ENCODE data around the gene SLC2A5.

Gene SLC2A5

GRCh38 chr1:9093581-9093980, 24.1 kb upstream of the SLC2A5 start:
- Histone ChIP-seq H3K27me3 (no peaks in the 10 kb centered on the region), H4K20me1 (no peaks in the 10 kb centered on the region), H3K4me3 (no peak overlapping the region), H3K9ac (no peak overlapping the region), H3K9me3 (peaks cover 54% of the 10 kb centered on the region), H3K4me1 (peaks cover 19% of the 10 kb centered on the region), H3K27ac (no peak overlapping the region), H3K4me2 (peak overlapping the region; percentile 57), H3K36me3 (no peaks in the 10 kb centered on the region)
- no peak for TF ChIP-seq Cebpa-rat (IDR thresholded peaks at IDR 0.05)

DNA sequence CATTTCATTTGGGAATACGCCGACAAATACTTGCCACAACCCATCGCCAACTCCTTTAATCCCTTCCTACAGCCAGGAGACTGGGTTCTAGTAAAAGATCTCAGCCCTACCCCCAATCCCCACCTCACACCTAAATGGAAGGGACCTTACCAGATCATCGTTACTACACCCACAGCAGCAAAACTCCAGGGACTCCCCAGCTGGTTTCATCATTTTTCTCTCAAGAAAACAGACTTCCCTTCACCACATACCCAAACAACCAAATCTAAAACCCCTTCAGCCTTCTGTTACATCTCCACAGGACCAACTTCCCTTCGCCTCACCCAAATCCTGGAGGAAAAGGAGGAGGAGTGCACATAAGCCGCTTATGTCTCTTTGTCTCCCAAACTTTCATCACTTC, 23.7 kb upstream of the SLC2A5 start:
- H3K4me3 ChIP-seq = no peak overlapping the region
- peaks cover 56% of the 10 kb centered on the region for H3K9me3 ChIP-seq
- no peak overlapping the region for H3K27ac ChIP-seq
- peaks cover 19% of the 10 kb centered on the region for H3K4me1 ChIP-seq
- no peak overlapping the region for H3K9ac ChIP-seq
- TF ChIP-seq Cebpa-rat (IDR thresholded peaks at IDR 0.05) = no peak
- H4K20me1 ChIP-seq = no peaks in the 10 kb centered on the region
- H3K4me2 ChIP-seq = peak overlapping the region; percentile 57
- H3K27me3 ChIP-seq = no peaks in the 10 kb centered on the region
- H3K36me3 ChIP-seq = no peaks in the 10 kb centered on the region

DNA sequence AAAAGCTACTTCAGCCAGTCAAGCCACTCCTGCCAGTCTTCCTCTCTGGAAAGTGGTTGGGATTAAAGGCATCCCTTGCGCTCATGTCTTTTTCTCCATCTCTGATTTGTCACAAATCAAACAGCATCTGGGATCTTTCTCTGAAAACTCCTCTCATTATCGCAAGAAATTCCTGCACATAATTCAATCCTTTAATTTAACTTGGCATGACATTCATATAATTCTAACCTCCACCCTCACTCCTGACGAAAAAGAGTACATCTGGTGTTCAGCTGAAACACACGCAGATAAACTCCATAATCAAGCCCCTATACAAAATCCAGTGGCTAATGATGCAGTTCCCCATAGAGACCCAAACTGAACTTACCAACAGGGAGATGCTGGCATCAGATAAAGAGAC, 19.4 kb upstream of the SLC2A5 start:
- H3K4me2 ChIP-seq = no peak overlapping the region
- H3K27ac ChIP-seq = no peak overlapping the region
- H3K4me3 ChIP-seq = no peak overlapping the region
- H3K27me3 ChIP-seq = no peaks in the 10 kb centered on the region
- TF ChIP-seq Cebpa-rat (IDR thresholded peaks at IDR 0.05) = no peak
- H3K9me3 ChIP-seq = peaks cover 41% of the 10 kb centered on the region
- peaks cover 56% of the 10 kb centered on the region for H3K4me1 ChIP-seq
- H3K9ac ChIP-seq = no peak overlapping the region
- no peaks in the 10 kb centered on the region for H3K36me3 ChIP-seq
- H4K20me1 ChIP-seq = no peaks in the 10 kb centered on the region

GRCh38 chr1:9087411-9088125, 18.1 kb upstream of the SLC2A5 start:
- no peak for TF ChIP-seq Cebpa-rat (IDR thresholded peaks at IDR 0.05)
- Histone ChIP-seq H3K4me2 (peak overlapping the region; percentile 12; the same call in 1 of the 2 replicates), H3K36me3 (no peaks in the 10 kb centered on the region)

DNA sequence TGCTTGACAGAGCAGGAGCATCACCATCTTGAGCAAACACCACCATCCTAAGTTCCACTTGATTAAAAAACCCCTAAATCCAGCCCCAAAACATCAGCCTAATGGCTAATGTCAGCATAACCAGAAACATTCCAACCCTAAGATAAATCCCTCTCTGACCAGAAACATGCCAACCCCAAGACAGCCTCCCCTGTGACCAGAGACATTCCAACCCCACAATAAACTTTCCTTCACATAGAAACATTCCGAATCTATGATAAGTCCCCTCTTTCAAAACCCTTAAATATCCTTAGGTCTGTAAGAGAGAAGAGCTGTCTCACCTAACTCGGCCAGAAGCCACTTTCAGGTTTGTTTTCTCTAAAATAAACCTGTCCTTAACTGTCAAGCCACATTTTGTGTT, 17.4 kb upstream of the SLC2A5 start:
- no peaks in the 10 kb centered on the region for H3K36me3 ChIP-seq
- H3K4me3 ChIP-seq = no peak overlapping the region
- no peak overlapping the region for H3K9ac ChIP-seq
- H3K4me2 ChIP-seq = peak overlapping the region; percentile 76
- peaks cover 27% of the 10 kb centered on the region for H3K9me3 ChIP-seq
- no peaks in the 10 kb centered on the region for H3K27me3 ChIP-seq
- peaks cover 63% of the 10 kb centered on the region for H3K4me1 ChIP-seq
- no peak for TF ChIP-seq Cebpa-rat (IDR thresholded peaks at IDR 0.05)
- H3K27ac ChIP-seq = peak overlapping the region; percentile 77
- H4K20me1 ChIP-seq = no peaks in the 10 kb centered on the region

More at GRCh38 chr1:9087411-9088125, 18.1 kb upstream of the SLC2A5 start:
- Histone ChIP-seq H3K4me1 (peaks cover 56% of the 10 kb centered on the region), H3K4me3 (no peak overlapping the region), H4K20me1 (no peaks in the 10 kb centered on the region), H3K27me3 (no peaks in the 10 kb centered on the region), H3K27ac (no peak overlapping the region), H3K9me3 (peaks cover 34% of the 10 kb centered on the region), H3K9ac (no peak overlapping the region)

GRCh38 chr1:9086045-9086444, 16.6 kb upstream of the SLC2A5 start:
- H4K20me1 ChIP-seq = no peaks in the 10 kb centered on the region
- no peaks in the 10 kb centered on the region for H3K36me3 ChIP-seq
- H3K27ac ChIP-seq = peak overlapping the region; percentile 77
- no peaks in the 10 kb centered on the region for H3K27me3 ChIP-seq
- H3K4me3 ChIP-seq = no peak overlapping the region; the same call in 1 of the 2 replicates
- H3K4me2 ChIP-seq = peak overlapping the region; percentile 76
- peaks cover 71% of the 10 kb centered on the region for H3K4me1 ChIP-seq
- TF ChIP-seq Cebpa-rat (IDR thresholded peaks at IDR 0.05) = no peak
- peak overlapping the region; percentile 65; the same call in 1 of the 2 replicates for H3K9ac ChIP-seq
- peaks cover 24% of the 10 kb centered on the region for H3K9me3 ChIP-seq

GRCh38 chr1:9085306-9085940, 16.0 kb upstream of the SLC2A5 start:
- Histone ChIP-seq H3K36me3 (no peaks in the 10 kb centered on the region), H3K9me3 (peaks cover 21% of the 10 kb centered on the region), H3K4me2 (peak overlapping the region; percentile 76), H3K27me3 (no peaks in the 10 kb centered on the region), H3K9ac (peak overlapping the region; percentile 65), H4K20me1 (no peaks in the 10 kb centered on the region), H3K4me3 (peak overlapping the region; percentile 22; the same call in 1 of the 2 replicates), H3K4me1 (peaks cover 77% of the 10 kb centered on the region), H3K27ac (peak overlapping the region; percentile 77)
- TF ChIP-seq Cebpa-rat (IDR thresholded peaks at IDR 0.05) = no peak

GRCh38 chr1:9084906-9085305, 15.5 kb upstream of the SLC2A5 start:
- peak overlapping the region; percentile 76 for H3K4me2 ChIP-seq
- H3K9ac ChIP-seq = peak overlapping the region; percentile 65
- no peak for TF ChIP-seq Cebpa-rat (IDR thresholded peaks at IDR 0.05)
- H3K27me3 ChIP-seq = no peaks in the 10 kb centered on the region
- H3K36me3 ChIP-seq = no peaks in the 10 kb centered on the region
- peaks cover 18% of the 10 kb centered on the region for H3K9me3 ChIP-seq
- H3K4me1 ChIP-seq = peaks cover 82% of the 10 kb centered on the region
- peak overlapping the region; percentile 77 for H3K27ac ChIP-seq
- no peaks in the 10 kb centered on the region for H4K20me1 ChIP-seq
- H3K4me3 ChIP-seq = peak overlapping the region; percentile 22

DNA sequence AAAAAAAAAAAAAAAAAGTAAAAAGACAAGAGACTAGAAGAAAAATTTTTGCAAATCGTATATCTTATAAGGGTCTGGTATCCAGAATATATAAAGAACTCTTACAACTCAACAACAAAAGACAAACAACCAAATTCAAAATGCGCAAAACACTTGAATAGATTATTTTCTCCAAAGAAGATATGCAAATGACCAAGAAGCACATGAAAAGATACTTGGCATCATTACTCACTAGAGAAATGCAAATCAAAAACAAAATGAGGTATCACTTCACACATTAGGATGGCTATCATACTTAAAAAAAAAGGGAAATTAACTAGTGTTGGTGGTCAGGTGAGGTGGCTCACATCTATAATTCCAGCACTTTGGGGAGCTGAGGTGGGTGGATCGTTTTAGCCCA, 12.0 kb upstream of the SLC2A5 start:
- Histone ChIP-seq H3K9ac (no peak overlapping the region), H3K27ac (no peak overlapping the region), H3K4me2 (peak overlapping the region; percentile 76), H3K9me3 (peaks cover under 1% of the 10 kb centered on the region; the same call in 1 of the 2 replicates), H3K4me1 (peaks cover 99% of the 10 kb centered on the region), H3K4me3 (no peak overlapping the region), H3K36me3 (no peaks in the 10 kb centered on the region), H4K20me1 (no peaks in the 10 kb centered on the region), H3K27me3 (no peaks in the 10 kb centered on the region)
- no peak for TF ChIP-seq Cebpa-rat (IDR thresholded peaks at IDR 0.05)

- H3K4me1 ChIP-seq = peaks cover 99% of the 10 kb centered on the region
- H3K4me2 ChIP-seq = peak overlapping the region; percentile 76
- H3K9ac ChIP-seq = no peak overlapping the region
These were observed 11.4 kb upstream of the SLC2A5 start for GRCh38 chr1:9080705-9081291.

More at GRCh38 chr1:9080705-9081291, 11.4 kb upstream of the SLC2A5 start:
- no peaks in the 10 kb centered on the region for H4K20me1 ChIP-seq
- no peak for TF ChIP-seq Cebpa-rat (IDR thresholded peaks at IDR 0.05)
- H3K27me3 ChIP-seq = no peaks in the 10 kb centered on the region
- no peaks in the 10 kb centered on the region for H3K36me3 ChIP-seq
- no peaks in the 10 kb centered on the region for H3K9me3 ChIP-seq
- peak overlapping the region; percentile 6; the same call in 1 of the 2 replicates for H3K27ac ChIP-seq
- H3K4me3 ChIP-seq = no peak overlapping the region
